Colonic mucosa (tissue), 4 donors: ENCODE results near the gene NIPBL. TPM values are rescaled to one million over a fixed set of nuclear protein-coding genes. Genes with fewer than 3 reads are reported as not detected.

Source experiments
- DNase-seq: peaks from one replicate; pipeline ENCODE4 v3.0.0-alpha.2; 2020
- H3K27ac ChIP-seq: fragments of 200-600 bp; one replicate; pipeline ENCODE4 v1.8.0; 2021
- H3K27me3 ChIP-seq: fragments of 200-600 bp; one replicate; pipeline ENCODE4 v1.8.0; 2021
- H3K36me3 ChIP-seq: fragments of 200-600 bp; one replicate; pipeline ENCODE4 v1.8.0; 2021
- H3K4me1 ChIP-seq: fragments of 200-600 bp; one replicate; pipeline ENCODE4 v1.8.0; 2021; ENCODE audit warnings: mild to moderate bottlenecking
- H3K4me3 ChIP-seq: fragments of 200-600 bp; one replicate; pipeline ENCODE4 v1.8.0; 2021
- H3K9ac ChIP-seq, 2 donors: one replicate each; pipeline ENCODE4 v1.7.0; 2013; ENCODE audit warnings: control low read depth in 2 of 2, low read depth in 2 of 2, low read length in 2 of 2
- H3K9me3 ChIP-seq: fragments of 200-600 bp; one replicate; pipeline ENCODE4 v1.8.0; 2021
- CTCF ChIP-seq: fragments of 200-600 bp; IDR thresholded peaks from one replicate; pipeline ENCODE4 v1.8.0; 2022; ENCODE audit warnings: antibody characterized with exemption, mild to moderate bottlenecking
- intact Hi-C: fragments of 100-400 bp; cut with DNase I; formaldehyde crosslinking; loops from one replicate; pipeline ENCODE4 v1.14.1; 2022
- total RNA-seq, 2 donors: library from RNA; stranded (reverse); fragmentation: NEBNext Ultra II Directional in 1 of 2; extraction: Animal tissue kit (Norgen Biotek cat#: 25700) in 1 of 2; gene quantifications; one replicate each; pipeline ENCODE4 v1.2.1, GENCODE V29; 2021
- donor health status: healthy.
- donor health status: DM: no; HTN: no; CAD: no.
- donor health status: DM: no; HTN: no; CAD: no.

Gene NIPBL
- total RNA-seq, 2 donors from 2014 or later = 47.6 to 59.2 TPM

GRCh38 chr5:36883894-36884462 lies 7.4 kb downstream of the NIPBL start:
- no peak for DNase-seq
- TF ChIP-seq CTCF = no peak
- no peak overlapping the region for H3K27ac ChIP-seq
- no peak overlapping the region for H3K4me3 ChIP-seq
- H3K36me3 ChIP-seq = no peaks in the 10 kb centered on the region
- peaks cover 6% of the 10 kb centered on the region for H3K4me1 ChIP-seq
- H3K27me3 ChIP-seq = no peaks in the 10 kb centered on the region
- no peak overlapping the region for H3K9ac ChIP-seq
- H3K9me3 ChIP-seq = no peaks in the 10 kb centered on the region
- intact Hi-C loops = loop anchor here (5.0 kb wide), 1 partner anchor 58 kb away; no protein-coding TSS in a partner anchor

- Histone ChIP-seq H3K36me3 (no peaks in the 10 kb centered on the region), H3K4me1 (no peaks in the 10 kb centered on the region), H3K9ac (no peak overlapping the region), H3K4me3 (no peak overlapping the region), H3K9me3 (no peaks in the 10 kb centered on the region), H3K27ac (no peak overlapping the region), H3K27me3 (no peaks in the 10 kb centered on the region)
- DNase-seq = no peak
- intact Hi-C loops = no loop called here
- TF ChIP-seq CTCF = no peak
Observed at GRCh38 chr5:36885149-36885548, 8.6 kb downstream of the NIPBL start.

- no peak overlapping the region for H3K4me3 ChIP-seq
- H3K27me3 ChIP-seq = no peaks in the 10 kb centered on the region
- no peak overlapping the region for H3K27ac ChIP-seq
- H3K36me3 ChIP-seq = no peaks in the 10 kb centered on the region
- no peaks in the 10 kb centered on the region for H3K4me1 ChIP-seq
- intact Hi-C loops = no loop called here
- DNase-seq = no peak
- no peak for TF ChIP-seq CTCF
- no peak overlapping the region for H3K9ac ChIP-seq
- no peaks in the 10 kb centered on the region for H3K9me3 ChIP-seq
Observed at GRCh38 chr5:36885566-36886485, 9.3 kb downstream of the NIPBL start.

- intact Hi-C loops = no loop called here
- Histone ChIP-seq H3K9me3 (no peaks in the 10 kb centered on the region), H3K4me1 (no peaks in the 10 kb centered on the region), H3K27ac (no peak overlapping the region), H3K27me3 (no peaks in the 10 kb centered on the region), H3K36me3 (no peaks in the 10 kb centered on the region), H3K4me3 (no peak overlapping the region), H3K9ac (no peak overlapping the region)
- no peak for TF ChIP-seq CTCF
- no peak for DNase-seq
Observed at GRCh38 chr5:36886791-36887190, 10.2 kb downstream of the NIPBL start.

GRCh38 chr5:36887532-36887931 lies 11.0 kb downstream of the NIPBL start:
- no peak overlapping the region for H3K9ac ChIP-seq
- intact Hi-C loops = no loop called here

More at GRCh38 chr5:36887532-36887931, 11.0 kb downstream of the NIPBL start:
- no peaks in the 10 kb centered on the region for H3K36me3 ChIP-seq
- no peak overlapping the region for H3K27ac ChIP-seq
- DNase-seq = no peak
- no peaks in the 10 kb centered on the region for H3K4me1 ChIP-seq
- TF ChIP-seq CTCF = no peak
- no peaks in the 10 kb centered on the region for H3K27me3 ChIP-seq
- no peak overlapping the region for H3K4me3 ChIP-seq
- H3K9me3 ChIP-seq = no peaks in the 10 kb centered on the region
